Measurements from ENCODE around the gene ASAP3. TPM values are rescaled to one million over a fixed set of nuclear protein-coding genes. Genes with fewer than 3 reads are reported as not detected.

ASAP3 gene
- total and polyA plus RNA-seq, 3 donors from 2014 or later: 34.1 to 48.0 (median 43.1) TPM

GRCh38 chr1:23524163-23524562 lies 40.2 kb upstream of the ASAP3 start:
- intact Hi-C loops (cut with DNase I; ENCODE audit: low total_unique reads): no loop called here
- DNase-seq: no peak
- no peak overlapping the region for H3K4me3 ChIP-seq
- H3K9me3 ChIP-seq: no peaks in the 10 kb centered on the region
- TF ChIP-seq POLR2A (IDR thresholded peaks at IDR 0.05): no peak
- TF ChIP-seq, protein P1, sequence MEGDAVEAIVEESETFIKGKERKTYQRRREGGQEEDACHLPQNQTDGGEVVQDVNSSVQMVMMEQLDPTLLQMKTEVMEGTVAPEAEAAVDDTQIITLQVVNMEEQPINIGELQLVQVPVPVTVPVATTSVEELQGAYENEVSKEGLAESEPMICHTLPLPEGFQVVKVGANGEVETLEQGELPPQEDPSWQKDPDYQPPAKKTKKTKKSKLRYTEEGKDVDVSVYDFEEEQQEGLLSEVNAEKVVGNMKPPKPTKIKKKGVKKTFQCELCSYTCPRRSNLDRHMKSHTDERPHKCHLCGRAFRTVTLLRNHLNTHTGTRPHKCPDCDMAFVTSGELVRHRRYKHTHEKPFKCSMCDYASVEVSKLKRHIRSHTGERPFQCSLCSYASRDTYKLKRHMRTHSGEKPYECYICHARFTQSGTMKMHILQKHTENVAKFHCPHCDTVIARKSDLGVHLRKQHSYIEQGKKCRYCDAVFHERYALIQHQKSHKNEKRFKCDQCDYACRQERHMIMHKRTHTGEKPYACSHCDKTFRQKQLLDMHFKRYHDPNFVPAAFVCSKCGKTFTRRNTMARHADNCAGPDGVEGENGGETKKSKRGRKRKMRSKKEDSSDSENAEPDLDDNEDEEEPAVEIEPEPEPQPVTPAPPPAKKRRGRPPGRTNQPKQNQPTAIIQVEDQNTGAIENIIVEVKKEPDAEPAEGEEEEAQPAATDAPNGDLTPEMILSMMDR (IDR thresholded peaks at IDR 0.05): no peak
- no peaks in the 10 kb centered on the region for H3K36me3 ChIP-seq (ENCODE audit: low read depth, missing control alignments)
- H3K27ac ChIP-seq: no peak overlapping the region
- 78 to 87% methylated on average over 3 of the region's 3 CpGs for WGBS, 2 donors
- H3K27me3 ChIP-seq: no peaks in the 10 kb centered on the region
- peaks cover 17% of the 10 kb centered on the region for H3K4me1 ChIP-seq

DNA sequence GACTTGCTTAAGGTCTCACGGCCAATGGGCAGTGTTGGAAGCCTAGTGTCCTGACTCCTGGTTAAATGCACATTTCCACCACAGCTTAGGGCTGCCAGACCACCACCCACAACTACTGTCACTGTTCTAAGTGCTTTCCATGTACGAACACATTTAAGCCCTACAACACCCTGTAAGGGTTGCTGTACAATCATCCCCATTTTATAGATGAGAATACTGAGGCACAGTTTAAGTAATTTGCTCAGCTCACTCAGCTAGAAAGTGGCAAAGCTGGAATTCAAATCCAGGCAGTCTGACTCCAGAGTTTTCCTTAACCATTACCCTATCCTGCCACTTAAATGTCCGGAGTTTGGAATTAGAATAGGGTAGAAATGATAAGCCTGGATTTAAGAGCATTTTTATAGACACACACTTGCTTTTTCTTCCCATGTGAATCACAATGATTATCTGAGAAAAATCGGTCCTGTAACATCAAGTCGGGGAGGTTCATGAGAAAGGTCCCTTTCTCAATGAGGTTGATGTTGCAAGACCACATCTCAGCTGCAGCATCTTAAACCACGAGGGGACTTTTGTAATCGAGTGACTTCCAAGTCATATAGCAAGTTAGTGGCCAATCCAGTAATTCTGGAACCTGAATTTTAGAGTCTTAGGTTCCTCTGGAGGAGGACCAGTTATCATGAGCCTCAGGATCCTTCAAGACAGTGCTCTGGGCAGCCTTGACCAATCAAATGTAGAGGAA lies 38.4 kb upstream of the ASAP3 start:
- no peaks in the 10 kb centered on the region for H3K27me3 ChIP-seq
- no peaks in the 10 kb centered on the region for H3K9me3 ChIP-seq
- H3K4me3 ChIP-seq: peak overlapping the region in 1 of 2 donors; percentile 35
- intact Hi-C loops (cut with DNase I; ENCODE audit: low total_unique reads): no loop called here
- H3K27ac ChIP-seq: no peak overlapping the region
- no peak for DNase-seq
- H3K36me3 ChIP-seq (ENCODE audit: low read depth, missing control alignments): no peaks in the 10 kb centered on the region
- TF ChIP-seq POLR2A (IDR thresholded peaks at IDR 0.05): no peak
- TF ChIP-seq, protein P1 (IDR thresholded peaks at IDR 0.05): no peak
- no peaks in the 10 kb centered on the region for H3K4me1 ChIP-seq
- WGBS, 2 donors: 76 to 80% methylated on average over 7 of the region's 7 CpGs

DNA sequence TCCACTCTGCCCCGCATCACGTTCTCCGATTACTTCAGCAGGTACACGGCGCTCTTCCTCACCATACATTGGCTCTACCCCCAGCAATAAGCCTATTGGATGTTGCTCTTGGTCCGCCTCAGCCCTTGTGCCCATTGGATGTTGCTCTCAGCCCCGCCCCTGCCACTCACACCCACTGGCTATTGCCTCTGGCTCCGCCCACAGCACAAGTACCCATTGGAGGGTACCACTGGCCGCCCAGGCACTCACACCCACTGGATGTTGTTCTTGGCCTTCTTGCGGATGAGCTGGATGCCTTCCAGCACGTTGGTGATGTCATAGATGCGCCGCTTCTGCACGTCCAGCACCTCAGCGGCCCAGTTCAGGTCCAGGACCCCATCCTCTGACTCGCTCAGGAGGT lies 37.6 kb upstream of the ASAP3 start:
- H3K4me1 ChIP-seq: no peaks in the 10 kb centered on the region
- H3K4me3 ChIP-seq: peak overlapping the region; percentile 22 to 35
- intact Hi-C loops (cut with DNase I; ENCODE audit: low total_unique reads): no loop called here
- no peak overlapping the region for H3K27ac ChIP-seq
- H3K36me3 ChIP-seq (ENCODE audit: low read depth, missing control alignments): no peaks in the 10 kb centered on the region
- no peaks in the 10 kb centered on the region for H3K27me3 ChIP-seq
- 75 to 87% methylated on average over 13 to 16 of the region's 16 CpGs for WGBS, 2 donors
- no peak for TF ChIP-seq POLR2A (IDR thresholded peaks at IDR 0.05)
- TF ChIP-seq, protein P1 (IDR thresholded peaks at IDR 0.05): no peak
- DNase-seq: peak; percentile 82
- H3K9me3 ChIP-seq: no peaks in the 10 kb centered on the region

- Histone ChIP-seq H3K27ac (no peak overlapping the region), H3K27me3 (no peaks in the 10 kb centered on the region), H3K4me1 (no peaks in the 10 kb centered on the region), H3K9me3 (no peaks in the 10 kb centered on the region), H3K4me3 (no peak overlapping the region), H3K36me3 (ENCODE audit: low read depth, missing control alignments) (no peaks in the 10 kb centered on the region)
- WGBS, 2 donors: 88 to 96% methylated on average over 9 of the region's 9 CpGs
- intact Hi-C loops (cut with DNase I; ENCODE audit: low total_unique reads): no loop called here
- DNase-seq: no peak
- TF ChIP-seq, protein P1 (IDR thresholded peaks at IDR 0.05): no peak
- no peak for TF ChIP-seq POLR2A (IDR thresholded peaks at IDR 0.05)
These were observed 33.6 kb upstream of the ASAP3 start for GRCh38 chr1:23517581-23517980.

DNA sequence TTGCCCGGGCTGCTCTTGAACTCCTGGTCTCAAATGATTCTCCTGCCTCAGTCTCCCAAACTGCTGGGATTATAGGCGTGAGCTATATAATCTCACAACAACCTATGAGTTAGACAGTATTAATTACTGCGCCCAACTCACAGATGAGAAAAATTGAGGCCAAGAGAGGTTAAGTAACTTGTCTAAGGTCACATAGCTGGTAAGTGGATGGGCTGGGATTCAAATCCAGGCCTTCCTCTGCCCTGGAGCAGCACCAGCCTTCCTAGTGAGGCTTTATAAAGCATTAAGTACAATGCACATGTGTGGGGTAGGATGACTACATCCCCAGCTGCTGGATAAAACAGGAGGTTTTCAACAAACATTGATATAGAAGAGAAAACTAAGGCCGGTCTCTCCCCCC lies 31.9 kb upstream of the ASAP3 start:
- 96 to 100% methylated on average over 4 of the region's 4 CpGs for WGBS, 2 donors
- intact Hi-C loops (cut with DNase I; ENCODE audit: low total_unique reads): no loop called here
- H3K4me3 ChIP-seq: no peak overlapping the region
- no peak for DNase-seq
- H3K4me1 ChIP-seq: no peaks in the 10 kb centered on the region
- no peak for TF ChIP-seq POLR2A (IDR thresholded peaks at IDR 0.05)
- TF ChIP-seq, protein P1 (IDR thresholded peaks at IDR 0.05): no peak
- H3K27ac ChIP-seq: no peak overlapping the region
- H3K36me3 ChIP-seq (ENCODE audit: low read depth, missing control alignments): no peaks in the 10 kb centered on the region
- H3K27me3 ChIP-seq: no peaks in the 10 kb centered on the region
- no peaks in the 10 kb centered on the region for H3K9me3 ChIP-seq
